ENCODE results near the gene DPH2.

The DPH2 gene

GRCh38 chr1:43942411-43942810 is 27.4 kb upstream of the DPH2 start:
- H3K27me3 ChIP-seq (ENCODE audit: control insufficient read depth in 1 of 2, insufficient read depth in 2 of 2, low read length in 2 of 2), result no peaks in the 10 kb centered on the region
- H3K9ac ChIP-seq (ENCODE audit: low read depth in 1 of 2, low read length in 2 of 2), result no peak overlapping the region
- H3K36me3 ChIP-seq (ENCODE audit: control insufficient read depth in 1 of 2, insufficient read depth in 2 of 2, low read length in 2 of 2), result no peaks in the 10 kb centered on the region
- no peak overlapping the region for H3K4me3 ChIP-seq (ENCODE audit: low read depth in 1 of 2, low read length in 2 of 2)
- peaks cover 9 to 11% of the 10 kb centered on the region in 2 donors for H3K4me1 ChIP-seq (ENCODE audit: control insufficient read depth in 1 of 2, insufficient read depth in 2 of 2, low read length in 2 of 2)
- no peak overlapping the region for H3K27ac ChIP-seq (ENCODE audit: low read depth, low read length)
- H3K9me3 ChIP-seq (ENCODE audit: control insufficient read depth in 1 of 2, low read length in 2 of 2), result no peaks in the 10 kb centered on the region

GRCh38 chr1:43944860-43945259 is 24.9 kb upstream of the DPH2 start:
- no peak overlapping the region for H3K4me3 ChIP-seq (ENCODE audit: low read depth in 1 of 2, low read length in 2 of 2)
- no peaks in the 10 kb centered on the region for H3K9me3 ChIP-seq (ENCODE audit: control insufficient read depth in 1 of 2, low read length in 2 of 2)
- H3K36me3 ChIP-seq (ENCODE audit: control insufficient read depth in 1 of 2, insufficient read depth in 2 of 2, low read length in 2 of 2), result peaks cover 0 to 6% of the 10 kb centered on the region in 2 donors
- no peak overlapping the region for H3K27ac ChIP-seq (ENCODE audit: low read depth, low read length)
- H3K9ac ChIP-seq (ENCODE audit: low read depth in 1 of 2, low read length in 2 of 2), result no peak overlapping the region
- no peaks in the 10 kb centered on the region for H3K27me3 ChIP-seq (ENCODE audit: control insufficient read depth in 1 of 2, insufficient read depth in 2 of 2, low read length in 2 of 2)
- peaks cover 24 to 29% of the 10 kb centered on the region in 2 donors for H3K4me1 ChIP-seq (ENCODE audit: control insufficient read depth in 1 of 2, insufficient read depth in 2 of 2, low read length in 2 of 2)

GRCh38 chr1:43945674-43946235 is 24.1 kb upstream of the DPH2 start:
- Histone ChIP-seq H3K27ac (ENCODE audit: low read depth, low read length) (peak overlapping the region; percentile 44), H3K4me1 (ENCODE audit: control insufficient read depth in 1 of 2, insufficient read depth in 2 of 2, low read length in 2 of 2) (peaks cover 24 to 29% of the 10 kb centered on the region in 2 donors), H3K27me3 (ENCODE audit: control insufficient read depth in 1 of 2, insufficient read depth in 2 of 2, low read length in 2 of 2) (no peaks in the 10 kb centered on the region), H3K4me3 (ENCODE audit: low read depth in 1 of 2, low read length in 2 of 2) (peak overlapping the region; percentile 93 to 98), H3K9ac (ENCODE audit: low read depth in 1 of 2, low read length in 2 of 2) (peak overlapping the region; percentile 69 to 93), H3K36me3 (ENCODE audit: control insufficient read depth in 1 of 2, insufficient read depth in 2 of 2, low read length in 2 of 2) (peaks cover 0 to 9% of the 10 kb centered on the region in 2 donors), H3K9me3 (ENCODE audit: control insufficient read depth in 1 of 2, low read length in 2 of 2) (no peaks in the 10 kb centered on the region)

GRCh38 chr1:43946236-43947060 is 23.4 kb upstream of the DPH2 start, which contains the start of gene IPO13:
Gene IPO13, plus strand, starts transcription at chr1:43946950. Its CDS starts 651 bp downstream, at chr1:43947601.
- Histone ChIP-seq H3K36me3 (ENCODE audit: control insufficient read depth in 1 of 2, insufficient read depth in 2 of 2, low read length in 2 of 2) (peaks cover 0 to 9% of the 10 kb centered on the region in 2 donors), H3K9ac (ENCODE audit: low read depth in 1 of 2, low read length in 2 of 2) (peak within 1 kb of the TSS; percentile 93 to 99), H3K27me3 (ENCODE audit: control insufficient read depth in 1 of 2, insufficient read depth in 2 of 2, low read length in 2 of 2) (no peaks in the 10 kb centered on the region), H3K9me3 (ENCODE audit: control insufficient read depth in 1 of 2, low read length in 2 of 2) (no peaks in the 10 kb centered on the region), H3K27ac (ENCODE audit: low read depth, low read length) (peak within 1 kb of the TSS; percentile 98), H3K4me1 (ENCODE audit: control insufficient read depth in 1 of 2, insufficient read depth in 2 of 2, low read length in 2 of 2) (peaks cover 24 to 29% of the 10 kb centered on the region in 2 donors), H3K4me3 (ENCODE audit: low read depth in 1 of 2, low read length in 2 of 2) (peak within 1 kb of the TSS; percentile 93 to 98)

GRCh38 chr1:43947061-43947873 is 22.5 kb upstream of the DPH2 start:
- peak overlapping the region; percentile 93 to 98 for H3K4me3 ChIP-seq (ENCODE audit: low read depth in 1 of 2, low read length in 2 of 2)
- peaks cover 0 to 9% of the 10 kb centered on the region in 2 donors for H3K36me3 ChIP-seq (ENCODE audit: control insufficient read depth in 1 of 2, insufficient read depth in 2 of 2, low read length in 2 of 2)
- peaks cover 24 to 29% of the 10 kb centered on the region in 2 donors for H3K4me1 ChIP-seq (ENCODE audit: control insufficient read depth in 1 of 2, insufficient read depth in 2 of 2, low read length in 2 of 2)
- H3K27me3 ChIP-seq (ENCODE audit: control insufficient read depth in 1 of 2, insufficient read depth in 2 of 2, low read length in 2 of 2), result no peaks in the 10 kb centered on the region
- no peaks in the 10 kb centered on the region for H3K9me3 ChIP-seq (ENCODE audit: control insufficient read depth in 1 of 2, low read length in 2 of 2)
- peak overlapping the region; percentile 98 for H3K27ac ChIP-seq (ENCODE audit: low read depth, low read length)
- H3K9ac ChIP-seq (ENCODE audit: low read depth in 1 of 2, low read length in 2 of 2), result peak overlapping the region; percentile 93 to 99

- H3K36me3 ChIP-seq (ENCODE audit: control insufficient read depth in 1 of 2, insufficient read depth in 2 of 2, low read length in 2 of 2), result peaks cover 0 to 9% of the 10 kb centered on the region in 2 donors
- no peaks in the 10 kb centered on the region for H3K9me3 ChIP-seq (ENCODE audit: control insufficient read depth in 1 of 2, low read length in 2 of 2)
- H3K9ac ChIP-seq (ENCODE audit: low read depth in 1 of 2, low read length in 2 of 2), result peak overlapping the region; percentile 93 to 99
- peaks cover 24 to 29% of the 10 kb centered on the region in 2 donors for H3K4me1 ChIP-seq (ENCODE audit: control insufficient read depth in 1 of 2, insufficient read depth in 2 of 2, low read length in 2 of 2)
- no peak overlapping the region for H3K27ac ChIP-seq (ENCODE audit: low read depth, low read length)
- H3K4me3 ChIP-seq (ENCODE audit: low read depth in 1 of 2, low read length in 2 of 2), result peak overlapping the region; percentile 93 to 98
- no peaks in the 10 kb centered on the region for H3K27me3 ChIP-seq (ENCODE audit: control insufficient read depth in 1 of 2, insufficient read depth in 2 of 2, low read length in 2 of 2)
These were observed 21.9 kb upstream of the DPH2 start for GRCh38 chr1:43947874-43948437.

- Histone ChIP-seq H3K27ac (ENCODE audit: low read depth, low read length) (no peak overlapping the region), H3K27me3 (ENCODE audit: control insufficient read depth in 1 of 2, insufficient read depth in 2 of 2, low read length in 2 of 2) (no peaks in the 10 kb centered on the region), H3K36me3 (ENCODE audit: control insufficient read depth in 1 of 2, insufficient read depth in 2 of 2, low read length in 2 of 2) (peaks cover 0 to 9% of the 10 kb centered on the region in 2 donors), H3K4me3 (ENCODE audit: low read depth in 1 of 2, low read length in 2 of 2) (no peak overlapping the region), H3K9ac (ENCODE audit: low read depth in 1 of 2, low read length in 2 of 2) (no peak overlapping the region), H3K9me3 (ENCODE audit: control insufficient read depth in 1 of 2, low read length in 2 of 2) (no peaks in the 10 kb centered on the region), H3K4me1 (ENCODE audit: control insufficient read depth in 1 of 2, insufficient read depth in 2 of 2, low read length in 2 of 2) (peaks cover 24 to 29% of the 10 kb centered on the region in 2 donors)
These were observed 20.1 kb upstream of the DPH2 start for GRCh38 chr1:43949678-43950077.

GRCh38 chr1:43951021-43951985 is 18.5 kb upstream of the DPH2 start:
- Histone ChIP-seq H3K4me3 (ENCODE audit: low read depth in 1 of 2, low read length in 2 of 2) (no peak overlapping the region), H3K9me3 (ENCODE audit: control insufficient read depth in 1 of 2, low read length in 2 of 2) (no peaks in the 10 kb centered on the region), H3K27me3 (ENCODE audit: control insufficient read depth in 1 of 2, insufficient read depth in 2 of 2, low read length in 2 of 2) (no peaks in the 10 kb centered on the region), H3K4me1 (ENCODE audit: control insufficient read depth in 1 of 2, insufficient read depth in 2 of 2, low read length in 2 of 2) (peaks cover 17 to 23% of the 10 kb centered on the region in 2 donors), H3K36me3 (ENCODE audit: control insufficient read depth in 1 of 2, insufficient read depth in 2 of 2, low read length in 2 of 2) (peaks cover 0 to 14% of the 10 kb centered on the region in 2 donors), H3K9ac (ENCODE audit: low read depth in 1 of 2, low read length in 2 of 2) (no peak overlapping the region), H3K27ac (ENCODE audit: low read depth, low read length) (no peak overlapping the region)

All from duodenal mucosa (tissue), 2 donors.